H1 (cell line): ENCODE results near the gene TPM1. TPM values are rescaled to one million over a fixed set of nuclear protein-coding genes. Genes with fewer than 3 reads are reported as not detected.

Experiments used
- CBX8 ChIP-seq: fragments of 300-800, 300-1000 bp; sonication (generic); IDR thresholded peaks from 2 replicates; pipeline ENCODE4 v1.7.1; 2016; ENCODE audit warnings: low read depth, low read length, borderline replicate concordance
- GABPA ChIP-seq: IDR thresholded peaks from 2 replicates; pipeline ENCODE4 v1.6.1; 2011; ENCODE audit warnings: mild to moderate bottlenecking, low read length, moderate library complexity, borderline replicate concordance; ENCODE audit not compliant: insufficient read depth
- TAF7 ChIP-seq: optimal IDR thresholded peaks from 2 replicates; pipeline ENCODE3; 2011; ENCODE audit warnings: low read depth, mild to moderate bottlenecking, inconsistent platforms, low read length, moderate library complexity, borderline replicate concordance
- polyA plus RNA-seq, 7 experiments: library from polyadenylated mRNA; depleted of rRNA in 3 of 7; stranded (reverse) in 5 of 7; unstranded in 2 of 7; fragments of >200 nt in 5 of 7; fragments of 200-250 nt in 2 of 7; gene quantifications; 1 replicate in 5 of 7; 2 replicates in 1 of 7; 4 replicates in 1 of 7; pipeline versions ENCODE4 v1.2.1 to v1.2.3, GENCODE V29; 2011 to 2013; ENCODE audit warnings: missing spikeins in 2 of 7, mixed read lengths in 2 of 7
- total RNA-seq: library from RNA; stranded (reverse); fragmentation: NEBNext Ultra II Directional; extraction: Animal tissue kit (Norgen Biotek cat#: 25700); gene quantifications from 2 replicates; pipeline ENCODE4 v1.2.1, GENCODE V29; 2021
- TF ChIP-seq, protein P1 (sequence below): IDR thresholded peaks from 2 replicates; pipeline ENCODE4 v1.6.1; 2011; ENCODE audit warnings: low read depth, mild to moderate bottlenecking, low read length; ENCODE audit not compliant: insufficient read depth

Gene TPM1
- total and polyA plus RNA-seq, 2 of the 8 experiments (the other 6 are each of a cell fraction or from before 2014, with no cell fraction given) = 258 to 579 TPM

- TF ChIP-seq, protein P1, sequence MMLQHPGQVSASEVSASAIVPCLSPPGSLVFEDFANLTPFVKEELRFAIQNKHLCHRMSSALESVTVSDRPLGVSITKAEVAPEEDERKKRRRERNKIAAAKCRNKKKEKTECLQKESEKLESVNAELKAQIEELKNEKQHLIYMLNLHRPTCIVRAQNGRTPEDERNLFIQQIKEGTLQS = no peak
- no peak for TF ChIP-seq TAF7
- no peak for TF ChIP-seq CBX8
- TF ChIP-seq GABPA = no peak
Measured at GRCh38 chr15:63071288-63071909, 28.9 kb downstream of the TPM1 start (continued).
